Peyer's patch (tissue), 4 donors: ENCODE data around the gene AGPS.

Experiments
- POLR2A ChIP-seq, 2 donors: fragments of 450-650 bp; IDR thresholded peaks; one replicate each; pipeline ENCODE4 v1.5.1; 2017; ENCODE audit warnings: antibody characterized with exemption in 2 of 2, mild to moderate bottlenecking in 2 of 2, moderate library complexity in 2 of 2
- TF ChIP-seq, protein P1 (sequence below), 6 experiments: fragments of 450-650 bp in 4 of 6; fragments of 200-600 bp in 2 of 6; sonication (generic) in 1 of 6; IDR thresholded peaks; one replicate each; pipeline ENCODE4 v1.5.1; 2017 to 2019; ENCODE audit warnings: antibody characterized with exemption in 6 of 6, mild to moderate bottlenecking in 3 of 6, moderate library complexity in 1 of 6

DNA sequence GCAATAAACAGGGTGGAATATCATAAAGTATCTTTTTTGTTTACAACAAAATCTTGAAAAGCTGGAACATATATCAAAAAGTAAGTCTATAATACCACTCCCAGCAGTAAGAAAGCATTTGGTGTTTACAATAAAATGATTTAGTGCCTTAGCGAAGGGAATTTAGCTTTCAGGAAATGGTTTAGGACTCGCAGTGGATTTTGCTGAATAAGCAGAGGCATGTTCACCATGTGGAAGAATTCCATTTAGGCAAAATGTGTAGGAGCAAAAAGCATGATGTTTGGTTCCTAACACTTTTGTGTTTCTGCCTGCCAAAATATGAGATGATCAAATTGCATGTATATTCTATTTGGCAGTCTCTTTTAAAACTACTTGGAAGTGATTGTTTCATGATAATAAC lies 163.6 kb downstream of the AGPS start:
- TF ChIP-seq, protein P1, sequence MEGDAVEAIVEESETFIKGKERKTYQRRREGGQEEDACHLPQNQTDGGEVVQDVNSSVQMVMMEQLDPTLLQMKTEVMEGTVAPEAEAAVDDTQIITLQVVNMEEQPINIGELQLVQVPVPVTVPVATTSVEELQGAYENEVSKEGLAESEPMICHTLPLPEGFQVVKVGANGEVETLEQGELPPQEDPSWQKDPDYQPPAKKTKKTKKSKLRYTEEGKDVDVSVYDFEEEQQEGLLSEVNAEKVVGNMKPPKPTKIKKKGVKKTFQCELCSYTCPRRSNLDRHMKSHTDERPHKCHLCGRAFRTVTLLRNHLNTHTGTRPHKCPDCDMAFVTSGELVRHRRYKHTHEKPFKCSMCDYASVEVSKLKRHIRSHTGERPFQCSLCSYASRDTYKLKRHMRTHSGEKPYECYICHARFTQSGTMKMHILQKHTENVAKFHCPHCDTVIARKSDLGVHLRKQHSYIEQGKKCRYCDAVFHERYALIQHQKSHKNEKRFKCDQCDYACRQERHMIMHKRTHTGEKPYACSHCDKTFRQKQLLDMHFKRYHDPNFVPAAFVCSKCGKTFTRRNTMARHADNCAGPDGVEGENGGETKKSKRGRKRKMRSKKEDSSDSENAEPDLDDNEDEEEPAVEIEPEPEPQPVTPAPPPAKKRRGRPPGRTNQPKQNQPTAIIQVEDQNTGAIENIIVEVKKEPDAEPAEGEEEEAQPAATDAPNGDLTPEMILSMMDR (IDR thresholded peaks at IDR 0.05): no peak
- no peak for TF ChIP-seq POLR2A (IDR thresholded peaks at IDR 0.05)
